K562 (cell line): ENCODE measurements around the gene ASPHD1. TPM values are rescaled to one million over a fixed set of nuclear protein-coding genes. Genes with fewer than 3 reads are reported as not detected.

Experiments used
- ATAC-seq: fragments of 200-7000 bp; cut with Tn5 transposase; 3 replicates; pipeline ENCODE4 v1.9.1; 2020; ENCODE audit warnings: moderate library complexity
- BruUV-seq: library from RNA; stranded (reverse); fragments of 400-500 nt; replicated peaks from 2 replicates; lab custom pipeline; 2021; lab: Mats Ljungman, UMichigan
- CTCF ChIA-PET: fragments of 300-600 bp; formaldehyde crosslinking; extraction: SDS; loops from one replicate; lab custom pipeline; 2021; ENCODE audit warnings: low intra/inter-chr PET ratio; lab: Yijun Ruan, JAX
- POLR2A ChIA-PET: fragments of 300-600, 350-650 bp; sonication (Branson Sonifier 250); formaldehyde crosslinking; extraction: SDS; loops from one replicate; lab custom pipeline; 2021; ENCODE audit warnings: antibody characterized with exemption, inconsistent platforms; lab: Yijun Ruan, JAX
- DNase-seq, 4 experiments: peaks; one replicate each; pipeline versions ENCODE4 v3.0.0 to v3.0.0-alpha.2; 2011 to 2018; ENCODE audit warnings: low spot score in 3 of 4, mixed read lengths in 3 of 4; ENCODE audit errors: extremely low read depth in 1 of 4
- FAIRE-seq: peaks from 2 replicates; lab custom pipeline; 2011; peaks lifted over from hg19 to GRCh38; lab: Jason Lieb, UNC
- H2AFZ ChIP-seq: 2 replicates; pipeline ENCODE4 v1.6.0; 2011; ENCODE audit warnings: low read depth, low read length, control low read depth, inconsistent platforms
- H3K27ac ChIP-seq: fragments of 200-600 bp; 3 replicates; pipeline ENCODE4 v1.8.0; 2011; ENCODE audit warnings: low read depth, mild to moderate bottlenecking, control low read depth, inconsistent platforms, low read length, moderate library complexity, mixed read lengths; ENCODE audit errors: extremely low read depth
- H3K27me3 ChIP-seq, 2 experiments: fragments of 300-600 bp in 1 of 2; 2 replicates in 1 of 2; 3 replicates in 1 of 2; pipeline versions ENCODE4 v1.6.0 to v1.8.0; 2011; ENCODE audit warnings: inconsistent platforms in 2 of 2, low read length in 2 of 2, mild to moderate bottlenecking in 1 of 2, mixed read lengths in 1 of 2, moderate library complexity in 1 of 2; ENCODE audit not compliant: control insufficient read depth in 2 of 2, insufficient read depth in 2 of 2
- H3K36me3 ChIP-seq: fragments of 300-600 bp; 3 replicates; pipeline ENCODE4 v1.8.0; 2011; ENCODE audit warnings: mild to moderate bottlenecking, low read length, inconsistent platforms; ENCODE audit not compliant: control insufficient read depth, insufficient read depth
- H3K4me1 ChIP-seq, 2 experiments: fragments of 200-600 bp in 1 of 2; replicated peaks in 1 of 2; 2 replicates in 1 of 2; 3 replicates in 1 of 2; pipeline versions ENCODE4 v1.5.1 to v1.8.0; 2011; ENCODE audit warnings: inconsistent platforms in 2 of 2, low read length in 2 of 2, mild to moderate bottlenecking in 1 of 2, mixed read lengths in 1 of 2, moderate library complexity in 1 of 2; ENCODE audit not compliant: control insufficient read depth in 2 of 2, insufficient read depth in 2 of 2
- H3K4me2 ChIP-seq: 2 replicates; pipeline ENCODE4 v1.6.1; 2011; ENCODE audit warnings: low read length, control low read depth, inconsistent platforms, mixed read lengths; ENCODE audit not compliant: insufficient read depth
- H3K4me3 ChIP-seq: fragments of 200-600 bp; sonication (generic), shearing (Covaris generic); 2 replicates; pipeline ENCODE4 v1.5.1; 2016; ENCODE audit warnings: control low read depth, inconsistent platforms
- H3K79me2 ChIP-seq: fragments of 200-600 bp; 3 replicates; pipeline ENCODE4 v1.8.0; 2011; ENCODE audit warnings: low read length, inconsistent platforms; ENCODE audit not compliant: control insufficient read depth, insufficient read depth
- H3K9ac ChIP-seq, 2 experiments: 2 replicates each; pipeline versions ENCODE4 v1.6.0 to v1.6.1; 2011; ENCODE audit warnings: low read depth in 2 of 2, low read length in 2 of 2, control low read depth in 1 of 2, inconsistent platforms in 1 of 2, mild to moderate bottlenecking in 1 of 2, mixed read lengths in 1 of 2; ENCODE audit not compliant: insufficient read depth in 1 of 2
- H3K9me1 ChIP-seq: one replicate; pipeline ENCODE4 v1.6.0; 2011; ENCODE audit warnings: inconsistent platforms, mild to moderate bottlenecking, low read length, moderate library complexity; ENCODE audit not compliant: control insufficient read depth, insufficient read depth
- H3K9me3 ChIP-seq: replicated peaks from 2 replicates; pipeline ENCODE4 v1.5.1; 2011; ENCODE audit warnings: low read depth, low read length, inconsistent platforms; ENCODE audit not compliant: control insufficient read depth, insufficient read depth
- H4K20me1 ChIP-seq: replicated peaks from 2 replicates; pipeline ENCODE4 v1.6.1; 2011; ENCODE audit warnings: low read length, inconsistent platforms, mixed read lengths; ENCODE audit not compliant: control insufficient read depth, insufficient read depth
- BRD4 ChIP-seq: fragments of 200-600 bp; sonication (generic); IDR thresholded peaks from 2 replicates; pipeline ENCODE4 v1.6.1; 2017; ENCODE audit warnings: inconsistent platforms
- HDAC8 ChIP-seq: fragments of 450-650 bp; IDR thresholded peaks from 2 replicates; pipeline ENCODE4 v1.6.1; 2016; ENCODE audit warnings: mild to moderate bottlenecking, missing genetic modification characterization, moderate library complexity, missing compliant biosample characterization
- HDGF ChIP-seq: fragments of 450-650 bp; IDR thresholded peaks from 2 replicates; pipeline ENCODE4 v1.6.1; 2016
- HMG20A ChIP-seq: fragments of 450-650 bp; formaldehyde crosslinking; conservative IDR thresholded peaks from 2 replicates; pipeline ENCODE4 v1.4.0; 2020; ENCODE audit warnings: mild to moderate bottlenecking, mixed read lengths
- KDM2B ChIP-seq: fragments of 250-450 bp; sonication (Bioruptor Pico); IDR thresholded peaks from 2 replicates; pipeline ENCODE4 v1.8.0; 2021; ENCODE audit warnings: mild to moderate bottlenecking, moderate library complexity
- KLF6 ChIP-seq: fragments of 250-450 bp; sonication (Bioruptor Pico); IDR thresholded peaks from 2 replicates; pipeline ENCODE4 v1.4.0; 2020; ENCODE audit warnings: mild to moderate bottlenecking, moderate library complexity, borderline replicate concordance
- MLLT1 ChIP-seq, 2 experiments: fragments of 450-650 bp; IDR thresholded peaks; 2 replicates each; pipeline ENCODE4 v1.6.1; 2016
- MTA1 ChIP-seq: fragments of 450-650 bp; IDR thresholded peaks from 2 replicates; pipeline ENCODE4 v1.6.1; 2017; ENCODE audit warnings: borderline replicate concordance
- MXI1 ChIP-seq: IDR thresholded peaks from 2 replicates; pipeline ENCODE4 v1.6.1; 2011; ENCODE audit warnings: low read depth, mild to moderate bottlenecking, improper control_type of control experiment, low read length
- NCOA4 ChIP-seq: fragments of 450-650 bp; IDR thresholded peaks from 2 replicates; pipeline ENCODE4 v1.6.1; 2018; ENCODE audit warnings: mild to moderate bottlenecking; ENCODE audit not compliant: partially characterized antibody
- NCOR1 ChIP-seq: fragments of 450-650 bp; IDR thresholded peaks from 2 replicates; pipeline ENCODE4 v1.6.1; 2016; ENCODE audit warnings: mild to moderate bottlenecking, moderate library complexity
- NRF1 ChIP-seq, 2 experiments: fragments of 450-650 bp; IDR thresholded peaks in 1 of 2; conservative IDR thresholded peaks in 1 of 2; 2 replicates each; pipeline ENCODE4 v1.6.1; 2014; ENCODE audit warnings: mild to moderate bottlenecking in 2 of 2
- SMAD2 ChIP-seq: fragments of 150-350 bp; IDR thresholded peaks from 2 replicates; pipeline ENCODE4 v1.6.1; 2014; ENCODE audit warnings: low read depth, mild to moderate bottlenecking, low read length
- SMARCC2 ChIP-seq: fragments of 450-650 bp; IDR thresholded peaks from 2 replicates; pipeline ENCODE4 v1.6.1; 2017; ENCODE audit warnings: antibody characterized with exemption, moderate library complexity, mild to moderate bottlenecking, low read depth
- TAF7 ChIP-seq: fragments of 450-650 bp; IDR thresholded peaks from 2 replicates; pipeline ENCODE4 v1.6.1; 2016; ENCODE audit warnings: missing genetic modification characterization, missing compliant biosample characterization
- ZC3H11A ChIP-seq: IDR thresholded peaks from 2 replicates; pipeline ENCODE4 v1.6.1; 2012; ENCODE audit warnings: low read depth, low read length, improper control_type of control experiment
- ZNF124 ChIP-seq: sonication (generic); formaldehyde crosslinking; IDR thresholded peaks from 2 replicates; pipeline ENCODE4 v1.8.1; 2022; ENCODE audit warnings: missing genetic modification reagents
- ZNF224 ChIP-seq: sonication (generic); formaldehyde crosslinking; IDR thresholded peaks from 2 replicates; pipeline ENCODE4 v1.8.0; 2022; ENCODE audit warnings: mild to moderate bottlenecking, missing genetic modification reagents
- ZNF24 ChIP-seq: fragments of 450-650 bp; IDR thresholded peaks from 2 replicates; pipeline ENCODE4 v1.6.1; 2016
- ZNF253 ChIP-seq: fragments of 250-450 bp; sonication (Bioruptor Pico); conservative IDR thresholded peaks from 2 replicates; pipeline ENCODE4 v1.6.1; 2021; ENCODE audit warnings: mild to moderate bottlenecking
- ZNF263 ChIP-seq: sonication (generic); formaldehyde crosslinking; IDR thresholded peaks from 2 replicates; pipeline ENCODE4 v1.8.0; 2022; ENCODE audit warnings: mild to moderate bottlenecking, missing genetic modification reagents, borderline replicate concordance
- ZNF274 ChIP-seq: IDR thresholded peaks from 2 replicates; pipeline ENCODE4 v1.6.1; 2011; ENCODE audit warnings: low read depth, mild to moderate bottlenecking, low read length, moderate library complexity, borderline replicate concordance
- ZNF778 ChIP-seq: fragments of 450-650 bp; formaldehyde crosslinking; IDR thresholded peaks from 2 replicates; pipeline ENCODE4 v1.4.0; 2020; ENCODE audit warnings: mild to moderate bottlenecking, moderate library complexity
- ZSCAN32 ChIP-seq: fragments of 450-650 bp; formaldehyde crosslinking; IDR thresholded peaks from 2 replicates; pipeline ENCODE4 v1.4.0; 2020; ENCODE audit warnings: mild to moderate bottlenecking, moderate library complexity
- WGBS: fragments of 100-300 bp; shearing (Covaris generic); methylation state at CpG from one replicate; pipeline ENCODE4 v1.1.6; 2016; ENCODE audit warnings: low coverage, mixed read lengths; ENCODE audit not compliant: insufficient coverage; ENCODE audit errors: missing lambda C conversion rate; 5-methylcytosine and 5-hydroxymethylcytosine counted together
- in situ Hi-C: fragments of 300-500 bp; cut with MboI; formaldehyde crosslinking; loops from 4 replicates; pipeline ENCODE4 v1.15.0; 2018; ENCODE audit warnings: inconsistent platforms, mixed read lengths
- intact Hi-C: fragments of 100-400 bp; cut with micrococcal nuclease; formaldehyde crosslinking; loops from 2 replicates; pipeline ENCODE4 v1.14.2; 2022
- polyA plus RNA-seq, 8 experiments: library from polyadenylated mRNA; depleted of rRNA in 4 of 8; stranded (reverse) in 5 of 8; unstranded in 3 of 8; fragments of >200 nt; fragmentation: Nextera tagmentation in 2 of 8; fragmentation: Illumina TruSeq in 1 of 8; extraction: Ambion mirVana in 2 of 8; extraction: Trizol in 1 of 8; gene quantifications; 2 replicates each; pipeline versions ENCODE4 v1.2.1 to v1.2.3, GENCODE V29; 2011 to 2014; ENCODE audit warnings: inconsistent platforms in 1 of 8, missing spikeins in 1 of 8
- total RNA-seq, 7 experiments: library from RNA; depleted of rRNA in 6 of 7; stranded (reverse); fragments of >200 nt in 6 of 7; fragmentation: Illumina TruSeq in 2 of 7; extraction: Trizol in 2 of 7; gene quantifications; 2 replicates each; pipeline versions ENCODE4 v1.2.1 to v1.2.3, GENCODE V29; 2011 to 2021; ENCODE audit warnings: low replicate concordance in 1 of 7

ASPHD1 gene
- total and polyA plus RNA-seq, 9 of the 15 experiments (the other 6 are each of a cell fraction or from before 2014, with no cell fraction given), result 0.03 to 0.70 (median 0.24) TPM; not detected in 5

- ChIA-PET POLR2A (interaction anchor here (1.0 to 3.0 kb wide), 4 partner anchors 9 to 48 kb away, joined by 3 to 11 read pairs (median 7); no protein-coding TSS in a partner anchor), CTCF (interaction anchor here (0.6 kb wide), 1 partner anchor 262 kb away, joined by 4 read pairs; the partner anchor contains the start of gene SPN)
- intact Hi-C loops, result loop anchor here (5.0 kb wide), 2 partner anchors 37 to 72 kb away; partner anchors contain the start of genes HIRIP3, INO80E and TMEM219
- Histone ChIP-seq H3K4me1 (peaks cover 13 to 29% of the 10 kb centered on the region in 2 experiments; a peak in 4 of 5 replicates), H3K9ac (peak overlapping the region; percentile 91 to 94), H3K36me3 (peaks cover 29% of the 10 kb centered on the region; the same call in 2 of the 3 replicates), H3K79me2 (peaks cover 27% of the 10 kb centered on the region), H2AFZ (no peak overlapping the region), H3K4me3 (peak overlapping the region; percentile 91), H3K9me1 (no peaks in the 10 kb centered on the region), H3K27me3 (no peaks in the 10 kb centered on the region), H3K4me2 (peak overlapping the region; percentile 86), H3K9me3 (no peaks in the 10 kb centered on the region), H3K27ac (peak overlapping the region; percentile 93), H4K20me1 (no peaks in the 10 kb centered on the region)
- ATAC-seq, result peak; percentile 14
- peak in 1 of 4 experiments; percentile 23 for DNase-seq
- 4% methylated on average over 7 of the region's 9 CpGs for WGBS
- no TSS peak for BruUV-seq
- FAIRE-seq, result peak; percentile 66
- in situ Hi-C loops, result no loop called here
- TF ChIP-seq MTA1 (no peak), KDM2B (CRISPR knock-in tag) (no peak), MLLT1 (IDR thresholded peaks at IDR 0.05) (no peak), TAF7 (no peak), BRD4 (no peak), ZNF253 (CRISPR knock-in tag) (no peak), ZSCAN32 (CRISPR knock-in tag) (no peak), ZNF274 (no peak), HDGF (peak; percentile 18; the same call in 1 of the 2 replicates), NCOR1 (no peak), NRF1 (conservative IDR thresholded peaks at IDR 0.05 in 1 of 2, IDR thresholded peaks at IDR 0.05 in 1 of 2) (no peak), ZNF778 (CRISPR knock-in tag) (no peak), ZNF124 (CRISPR knock-in tag) (no peak), SMARCC2 (no peak), KLF6 (CRISPR knock-in tag) (no peak), HMG20A (CRISPR knock-in tag) (no peak), NCOA4 (no peak), ZNF24 (no peak), ZNF263 (CRISPR knock-in tag) (0 out of 2 replicates have a peak, but pooled peaks have one; percentile 7), ZNF224 (CRISPR knock-in tag) (0 out of 2 replicates have a peak, but pooled peaks have one; percentile 9), SMAD2 (no peak), ZC3H11A (no peak), MXI1 (no peak), HDAC8 (tag) (no peak)
Measured at GRCh38 chr16:29925105-29925756, 24.9 kb downstream of the ASPHD1 start.
